Activated CD8-positive, alpha-beta memory T cell treated with anti-CD3 and anti-CD28 coated beads, Interleukin-2, amount 50 U/mL, for 4 hours (primary cell): ENCODE data around the gene COL1A1.
A peak's percentile ranks its signal among the peaks of the same experiment; 100 is the strongest.

Experiments
- DNase-seq: peaks from one replicate; pipeline ENCODE4 v3.0.0-alpha.2; 2020

The COL1A1 gene

GRCh38 chr17:50151937-50152547, 49.4 kb downstream of the COL1A1 start:
- DNase-seq: peak; percentile 51

DNA sequence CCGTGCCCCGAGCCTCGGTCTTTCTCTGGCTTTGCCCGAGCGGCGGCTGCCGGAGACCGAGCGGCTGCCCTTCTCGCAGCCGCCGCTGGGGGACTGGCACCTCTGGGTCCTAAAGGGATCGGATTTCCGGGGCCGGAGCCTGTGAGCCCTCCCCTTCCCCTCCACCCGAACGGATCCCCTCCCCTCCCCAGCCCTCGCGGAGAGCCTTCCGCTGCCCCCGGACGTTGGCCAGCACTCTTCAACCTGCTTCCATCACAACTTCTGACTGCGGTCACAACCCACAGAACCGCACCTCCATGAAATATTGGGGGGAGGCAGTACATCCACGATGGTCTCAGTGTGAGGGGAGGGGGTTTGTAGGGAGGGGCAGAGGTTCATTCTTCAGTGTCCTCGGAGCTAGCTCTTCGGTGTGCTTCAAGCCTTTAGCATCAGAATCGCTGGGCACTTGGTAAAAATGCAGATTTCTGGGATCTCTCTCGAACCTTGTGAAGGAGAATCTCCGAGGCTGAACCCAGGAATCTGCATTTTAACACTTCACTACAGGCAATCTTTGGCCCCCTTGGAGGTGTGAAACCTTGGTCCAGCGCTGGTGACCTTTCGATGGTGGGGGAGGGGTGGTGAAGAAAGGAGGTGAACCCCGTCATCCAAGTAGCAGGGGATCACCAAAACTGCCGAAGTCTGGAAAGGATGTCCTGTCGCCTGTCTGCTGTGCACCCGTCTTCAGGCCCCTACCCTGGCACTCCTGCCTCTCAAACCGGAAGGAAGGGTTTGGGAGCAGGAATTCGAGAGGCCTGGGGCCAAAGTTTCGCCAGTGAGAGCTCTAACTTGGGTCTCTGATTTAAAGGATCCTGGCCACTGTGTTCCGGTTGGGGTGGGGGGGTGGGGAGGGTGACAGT, 50.1 kb downstream of the COL1A1 start:
- DNase-seq: peak; percentile 84

DNA sequence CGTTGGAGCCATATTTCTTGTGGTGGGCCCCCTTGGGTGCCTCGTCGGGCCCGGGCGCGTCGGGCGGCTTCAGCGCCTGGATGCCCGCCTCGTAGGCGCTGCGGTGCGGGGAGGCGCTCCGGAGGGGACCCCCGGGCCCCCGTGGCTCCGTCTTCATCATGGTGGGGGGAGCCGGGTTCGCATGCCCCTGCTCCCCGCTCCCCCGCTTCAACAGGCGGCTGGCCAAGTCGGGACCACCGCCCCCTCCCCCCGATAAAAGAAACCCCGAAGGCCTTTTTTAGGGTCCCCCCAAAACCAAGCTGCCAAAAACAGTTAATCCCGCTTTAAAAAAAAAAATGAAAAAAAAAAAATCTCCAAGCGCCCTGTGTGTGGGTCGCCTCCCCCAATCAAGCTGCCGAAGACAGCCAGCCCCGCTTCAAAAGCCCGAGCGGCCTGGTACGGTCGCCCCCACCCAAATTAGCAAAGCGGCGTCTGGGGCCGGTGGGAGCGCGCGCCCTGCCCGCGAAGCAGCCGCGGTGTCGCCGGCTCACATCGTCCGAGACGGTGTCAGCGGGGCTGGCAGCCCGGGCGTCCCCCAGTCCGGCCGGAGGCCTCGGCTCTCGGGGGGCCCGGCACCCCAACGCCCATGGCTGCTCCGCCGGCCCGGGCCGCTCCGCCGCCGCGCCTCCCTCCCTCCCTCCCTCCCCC, 50.9 kb downstream of the COL1A1 start, which contains the start of gene PPP1R9B:
PPP1R9B (minus strand) TSS at position 324 of the 687 bp plus-strand sequence; CDS start at position 160, 164 bp downstream.
- no peak for DNase-seq

- peak; percentile 62 for DNase-seq
These were observed 51.7 kb downstream of the COL1A1 start for GRCh38 chr17:50149417-50150353.

GRCh38 chr17:50149091-50149416, 52.4 kb downstream of the COL1A1 start:
- no peak for DNase-seq

- peak; percentile 91 for DNase-seq
These were observed 53.0 kb downstream of the COL1A1 start for GRCh38 chr17:50148226-50149090.

DNA sequence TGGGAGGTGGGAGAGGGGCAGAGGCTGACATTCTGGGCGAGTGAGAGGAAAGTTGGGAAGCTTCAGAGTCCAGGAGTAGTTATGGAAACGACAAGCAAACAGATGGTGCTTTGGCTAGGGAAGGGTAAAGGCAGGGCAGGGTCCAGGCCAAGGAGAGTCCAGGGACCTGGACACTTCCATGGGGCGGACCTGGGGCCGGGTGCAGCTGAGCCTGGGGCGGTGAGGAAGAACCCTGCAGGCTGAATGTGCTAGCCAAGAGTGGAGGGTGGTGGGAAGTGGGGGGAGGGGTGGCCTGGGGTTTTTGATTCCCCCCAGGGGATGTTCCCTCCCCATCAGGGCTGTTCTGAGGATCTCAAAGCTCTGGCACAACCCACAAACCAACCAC, 53.6 kb downstream of the COL1A1 start:
- no peak for DNase-seq

- no peak for DNase-seq
These were observed 54.3 kb downstream of the COL1A1 start for GRCh38 chr17:50146927-50147665.

- no peak for DNase-seq
These were observed 55.1 kb downstream of the COL1A1 start for GRCh38 chr17:50146230-50146926.

DNA sequence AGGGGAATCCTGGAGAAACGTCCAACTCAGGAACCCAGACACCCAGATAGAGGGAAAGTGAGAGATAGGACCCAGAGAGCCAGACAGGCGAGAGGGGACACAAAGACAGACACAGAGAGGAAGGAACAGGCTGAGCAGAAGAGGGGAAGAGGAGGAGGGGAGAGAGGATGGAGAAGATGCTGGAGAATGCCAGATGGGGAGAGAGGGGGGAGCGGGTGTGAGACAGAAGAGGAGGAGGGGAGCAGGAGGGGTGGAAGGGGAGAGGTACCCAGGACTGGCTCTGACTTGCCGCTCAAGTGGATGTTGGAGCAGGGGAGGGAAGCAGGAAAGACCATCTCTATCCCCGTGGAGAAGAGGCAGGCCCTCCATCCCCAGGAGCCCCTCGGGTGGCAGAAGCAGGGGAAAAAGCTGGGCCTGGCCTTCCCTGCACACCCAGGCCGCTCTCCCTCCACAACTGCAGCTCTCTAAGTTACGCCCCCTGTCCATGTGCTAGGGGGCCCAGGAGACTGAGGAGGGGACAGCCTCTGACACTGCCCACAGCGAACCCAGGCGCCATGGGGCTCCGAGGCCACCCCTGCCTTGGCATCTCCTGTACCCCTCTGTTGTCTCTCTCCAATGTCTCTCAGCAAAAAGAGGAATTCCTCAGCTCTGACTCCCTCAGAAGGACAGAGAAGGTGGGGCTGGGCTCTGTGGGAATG, 55.8 kb downstream of the COL1A1 start:
- no peak for DNase-seq

DNA sequence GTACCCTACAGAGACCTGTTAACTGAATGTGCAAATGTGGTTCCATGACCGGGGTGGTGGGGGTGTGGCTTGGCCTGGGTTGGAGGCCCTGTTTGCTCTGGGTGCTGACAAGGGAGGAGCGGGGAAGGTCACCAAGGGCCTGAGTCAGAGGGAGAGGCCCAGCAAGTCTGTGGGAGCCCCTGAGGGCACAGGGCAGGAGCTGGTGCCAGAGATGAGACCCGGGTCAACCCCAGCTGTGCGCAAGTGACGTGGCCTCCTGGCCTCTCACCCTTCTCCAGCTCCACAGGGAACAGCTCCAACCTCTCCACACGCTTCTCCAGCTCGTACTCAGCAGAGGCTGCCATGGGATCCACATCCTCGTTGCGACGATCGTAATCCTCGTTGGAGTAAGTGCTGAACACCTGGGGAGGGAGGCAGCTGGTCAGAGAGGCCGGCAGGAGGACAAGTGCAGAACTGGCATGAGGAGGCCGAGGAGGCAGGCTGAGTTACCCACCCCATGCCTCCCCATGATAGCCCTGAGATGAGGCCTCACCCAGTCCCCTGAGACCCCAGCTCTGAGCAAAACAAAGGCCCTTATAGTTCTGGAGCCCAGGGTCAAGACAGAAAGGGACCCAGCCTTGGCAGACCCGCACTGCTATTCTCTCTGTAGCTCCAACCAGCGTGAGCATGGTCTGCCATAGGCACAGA, 56.4 kb downstream of the COL1A1 start:
- no peak for DNase-seq

DNA sequence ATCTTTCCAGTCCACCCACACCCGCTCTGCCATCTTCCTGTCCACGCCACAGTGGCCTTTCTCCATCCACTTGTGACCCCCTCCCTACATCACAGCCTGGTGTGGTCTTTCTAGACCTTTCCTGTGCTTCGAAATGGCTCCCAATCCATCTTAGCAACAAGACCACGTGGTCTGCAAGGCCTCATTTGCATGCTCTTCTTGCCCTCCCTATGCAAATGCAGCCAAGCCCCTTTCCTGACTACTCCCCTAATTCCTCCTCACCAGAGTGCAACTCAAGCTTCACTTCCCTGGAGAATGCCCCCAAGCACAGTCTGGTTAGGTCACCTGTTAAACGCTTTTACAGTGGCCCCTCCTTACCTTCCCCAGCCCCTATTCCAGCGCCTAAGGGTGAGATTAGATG, 57.1 kb downstream of the COL1A1 start:
- DNase-seq: no peak

DNA sequence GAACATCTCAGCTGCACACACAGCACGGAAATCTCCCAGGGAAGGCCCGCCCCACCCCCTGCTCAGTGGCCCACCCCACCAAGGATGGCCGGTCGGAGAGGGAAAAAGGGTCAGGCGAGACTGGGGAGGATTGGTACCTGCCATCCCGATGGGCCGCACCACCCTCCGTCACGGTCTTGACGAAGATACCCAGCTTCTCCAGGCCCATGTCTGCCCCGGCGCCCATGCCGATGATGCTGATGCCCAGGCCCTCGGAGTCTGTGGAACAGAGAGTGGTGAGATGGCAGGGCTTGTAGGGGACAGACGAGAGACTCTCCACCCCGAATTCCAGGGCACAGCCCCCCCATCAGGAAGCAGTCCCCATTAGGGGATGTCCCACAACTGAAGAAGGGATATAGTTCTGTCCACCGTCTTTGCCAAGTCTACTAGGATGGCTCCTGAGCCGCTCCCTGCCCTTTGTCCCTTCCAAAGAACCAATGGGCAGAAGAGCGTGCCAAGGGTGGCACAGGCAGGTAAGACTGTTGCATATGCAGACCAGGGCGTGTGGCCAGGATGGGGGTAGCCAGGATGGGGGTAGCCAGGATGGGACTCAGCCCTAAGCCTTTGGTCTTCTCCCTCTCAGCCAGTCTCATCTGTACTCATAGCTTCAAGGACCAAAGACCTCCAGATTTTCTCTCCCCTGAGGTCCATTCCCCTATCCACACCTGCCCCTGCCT, 57.8 kb downstream of the COL1A1 start:
- DNase-seq: no peak

GRCh38 chr17:50141745-50142110, 59.7 kb downstream of the COL1A1 start:
- no peak for DNase-seq

- no peak for DNase-seq
These were observed 60.2 kb downstream of the COL1A1 start for GRCh38 chr17:50141026-50141744.

GRCh38 chr17:50139950-50140885, 61.2 kb downstream of the COL1A1 start:
- peak; percentile 84 for DNase-seq
